Measurements from ENCODE around the gene MYL7. TPM values are rescaled to one million over a fixed set of nuclear protein-coding genes. Genes with fewer than 3 reads are reported as not detected.

The MYL7 gene
- total RNA-seq, 1 donor, result 0.43 TPM

DNA sequence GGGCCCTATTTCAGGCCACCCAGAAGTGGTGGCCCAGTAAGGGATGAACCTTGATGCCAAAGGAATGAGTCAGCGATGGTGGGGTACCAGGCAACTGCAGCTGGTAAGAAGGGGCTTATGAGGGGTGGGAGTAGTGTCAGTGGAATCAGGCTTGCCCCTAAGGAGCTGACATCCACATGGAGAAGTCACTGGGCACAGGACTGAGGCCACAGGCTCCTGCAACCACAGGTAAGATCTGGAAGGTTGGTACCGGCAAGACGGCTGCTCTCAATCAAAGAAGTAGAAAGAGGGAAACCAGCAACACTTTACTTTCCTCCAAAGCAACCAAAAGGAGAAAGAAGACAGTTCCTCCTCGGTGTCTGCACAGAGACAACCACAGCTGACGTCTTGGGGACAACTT is 45.6 kb upstream of the MYL7 start:
- DNase-seq (ENCODE audit: low read depth), result no peak
- no peak overlapping the region for H3K4me3 ChIP-seq (ENCODE audit: low read depth, low read length)
- TF ChIP-seq, protein P1, sequence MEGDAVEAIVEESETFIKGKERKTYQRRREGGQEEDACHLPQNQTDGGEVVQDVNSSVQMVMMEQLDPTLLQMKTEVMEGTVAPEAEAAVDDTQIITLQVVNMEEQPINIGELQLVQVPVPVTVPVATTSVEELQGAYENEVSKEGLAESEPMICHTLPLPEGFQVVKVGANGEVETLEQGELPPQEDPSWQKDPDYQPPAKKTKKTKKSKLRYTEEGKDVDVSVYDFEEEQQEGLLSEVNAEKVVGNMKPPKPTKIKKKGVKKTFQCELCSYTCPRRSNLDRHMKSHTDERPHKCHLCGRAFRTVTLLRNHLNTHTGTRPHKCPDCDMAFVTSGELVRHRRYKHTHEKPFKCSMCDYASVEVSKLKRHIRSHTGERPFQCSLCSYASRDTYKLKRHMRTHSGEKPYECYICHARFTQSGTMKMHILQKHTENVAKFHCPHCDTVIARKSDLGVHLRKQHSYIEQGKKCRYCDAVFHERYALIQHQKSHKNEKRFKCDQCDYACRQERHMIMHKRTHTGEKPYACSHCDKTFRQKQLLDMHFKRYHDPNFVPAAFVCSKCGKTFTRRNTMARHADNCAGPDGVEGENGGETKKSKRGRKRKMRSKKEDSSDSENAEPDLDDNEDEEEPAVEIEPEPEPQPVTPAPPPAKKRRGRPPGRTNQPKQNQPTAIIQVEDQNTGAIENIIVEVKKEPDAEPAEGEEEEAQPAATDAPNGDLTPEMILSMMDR (IDR thresholded peaks at IDR 0.05; ENCODE audit: insufficient read depth, low read depth, low read length), result no peak

- TF ChIP-seq, protein P1 (IDR thresholded peaks at IDR 0.05; ENCODE audit: insufficient read depth, low read depth, low read length), result no peak
- H3K4me3 ChIP-seq (ENCODE audit: low read depth, low read length), result no peak overlapping the region
- no peak for DNase-seq (ENCODE audit: low read depth)
Measured at GRCh38 chr7:44185729-44186128, 44.6 kb upstream of the MYL7 start.

GRCh38 chr7:44184873-44185446 is 43.8 kb upstream of the MYL7 start:
- TF ChIP-seq, protein P1 (IDR thresholded peaks at IDR 0.05; ENCODE audit: insufficient read depth, low read depth, low read length), result no peak
- DNase-seq (ENCODE audit: low read depth), result no peak
- no peak overlapping the region for H3K4me3 ChIP-seq (ENCODE audit: low read depth, low read length)

- DNase-seq (ENCODE audit: low read depth), result peak; percentile 75
- TF ChIP-seq, protein P1 (IDR thresholded peaks at IDR 0.05; ENCODE audit: insufficient read depth, low read depth, low read length), result no peak
- H3K4me3 ChIP-seq (ENCODE audit: low read depth, low read length), result no peak overlapping the region
Measured at GRCh38 chr7:44184206-44184872, 43.2 kb upstream of the MYL7 start.

- TF ChIP-seq, protein P1 (IDR thresholded peaks at IDR 0.05; ENCODE audit: insufficient read depth, low read depth, low read length), result no peak
- no peak overlapping the region for H3K4me3 ChIP-seq (ENCODE audit: low read depth, low read length)
- no peak for DNase-seq (ENCODE audit: low read depth)
Measured at GRCh38 chr7:44183386-44183785, 42.3 kb upstream of the MYL7 start.

GRCh38 chr7:44182827-44183226 is 41.7 kb upstream of the MYL7 start:
- TF ChIP-seq, protein P1 (IDR thresholded peaks at IDR 0.05; ENCODE audit: insufficient read depth, low read depth, low read length), result no peak
- no peak for DNase-seq (ENCODE audit: low read depth)
- no peak overlapping the region for H3K4me3 ChIP-seq (ENCODE audit: low read depth, low read length)

Data from fibroblast of villous mesenchyme (primary cell).